ENCODE results near the gene BCR.

Gene BCR

DNA sequence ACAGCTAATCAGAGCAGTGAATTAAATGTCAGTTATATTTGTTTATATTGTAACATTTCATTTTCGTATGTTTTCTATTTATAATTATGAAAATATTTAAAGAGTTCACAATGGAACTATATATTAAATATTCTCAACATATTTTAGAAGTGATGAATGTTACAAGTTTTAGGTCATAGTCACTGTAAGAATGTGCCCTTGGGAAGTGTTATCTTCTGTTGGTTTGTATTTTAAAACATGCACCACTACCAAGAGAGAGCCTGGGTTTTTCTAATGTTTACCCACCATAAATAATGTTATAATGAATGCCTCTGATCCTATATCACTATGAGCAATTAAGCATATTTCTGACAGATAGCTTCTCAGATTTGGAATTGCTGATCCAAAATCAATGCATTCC lies 171.0 kb downstream of the BCR start:
- DNase-seq (ENCODE audit: extremely low read depth, low read depth), result no peak
- no peak for TF ChIP-seq CTCF (IDR thresholded peaks at IDR 0.05; ENCODE audit: low read depth, low read length, missing control alignments)

DNA sequence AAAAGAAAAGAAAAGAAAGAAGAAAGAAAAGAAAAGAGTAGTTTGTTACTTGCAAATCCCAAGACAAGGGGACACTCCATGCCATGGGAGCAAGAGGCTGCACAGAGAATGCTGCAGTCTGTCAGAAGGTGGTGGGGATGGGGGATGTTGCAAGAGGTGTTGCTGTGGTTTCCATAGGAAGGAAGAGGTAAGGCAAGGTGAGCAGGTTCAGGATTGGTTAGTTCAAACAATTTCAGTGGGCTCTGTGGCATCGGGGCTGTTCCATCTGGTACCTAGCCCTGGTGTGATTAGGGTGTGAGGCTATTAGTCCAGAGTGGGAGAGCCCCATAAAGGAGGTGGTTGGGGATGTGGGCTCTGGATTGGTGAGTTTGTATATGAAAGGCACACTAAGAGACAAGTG lies 172.7 kb downstream of the BCR start:
- H3K4me3 ChIP-seq (replicated peaks; ENCODE audit: low read depth, low read length), result no peak overlapping the region
- DNase-seq (ENCODE audit: extremely low read depth, low read depth), result no peak
- no peak for TF ChIP-seq CTCF (IDR thresholded peaks at IDR 0.05; ENCODE audit: low read depth, low read length, missing control alignments)

More for the DNA sequence above, 171.0 kb downstream of the BCR start:
- H3K4me3 ChIP-seq (replicated peaks; ENCODE audit: low read depth, low read length), result no peak overlapping the region

GRCh38 chr22:23353696-23354095 lies 173.4 kb downstream of the BCR start:
- TF ChIP-seq CTCF (IDR thresholded peaks at IDR 0.05; ENCODE audit: low read depth, low read length, missing control alignments), result no peak
- DNase-seq (ENCODE audit: extremely low read depth, low read depth), result no peak
- H3K4me3 ChIP-seq (replicated peaks; ENCODE audit: low read depth, low read length), result no peak overlapping the region

GRCh38 chr22:23356094-23356493 lies 175.8 kb downstream of the BCR start:
- no peak for TF ChIP-seq CTCF (IDR thresholded peaks at IDR 0.05; ENCODE audit: low read depth, low read length, missing control alignments)
- no peak for DNase-seq (ENCODE audit: extremely low read depth, low read depth)
- H3K4me3 ChIP-seq (replicated peaks; ENCODE audit: low read depth, low read length), result no peak overlapping the region

DNA sequence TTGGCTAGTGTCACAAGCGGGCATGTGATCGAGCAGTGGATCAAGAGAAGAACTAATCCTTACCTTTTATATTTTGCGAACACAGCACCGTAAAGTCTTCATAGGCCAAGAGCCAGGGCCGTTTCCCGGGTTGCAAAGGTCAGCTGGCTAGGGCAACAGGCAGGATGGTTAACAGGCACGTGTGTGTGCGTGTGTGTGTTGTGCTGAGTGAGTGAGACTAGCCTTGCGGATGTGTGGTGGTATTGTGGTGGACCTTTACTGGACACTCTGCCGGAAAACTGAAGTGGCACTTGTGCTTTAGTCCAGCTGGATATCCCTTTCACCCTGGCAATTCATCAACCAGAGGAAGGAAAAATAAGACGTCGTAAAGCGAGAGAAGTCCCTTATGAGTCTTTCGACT lies 176.7 kb downstream of the BCR start:
- TF ChIP-seq CTCF (IDR thresholded peaks at IDR 0.05; ENCODE audit: low read depth, low read length, missing control alignments), result no peak
- DNase-seq (ENCODE audit: extremely low read depth, low read depth), result no peak
- H3K4me3 ChIP-seq (replicated peaks; ENCODE audit: low read depth, low read length), result no peak overlapping the region

DNA sequence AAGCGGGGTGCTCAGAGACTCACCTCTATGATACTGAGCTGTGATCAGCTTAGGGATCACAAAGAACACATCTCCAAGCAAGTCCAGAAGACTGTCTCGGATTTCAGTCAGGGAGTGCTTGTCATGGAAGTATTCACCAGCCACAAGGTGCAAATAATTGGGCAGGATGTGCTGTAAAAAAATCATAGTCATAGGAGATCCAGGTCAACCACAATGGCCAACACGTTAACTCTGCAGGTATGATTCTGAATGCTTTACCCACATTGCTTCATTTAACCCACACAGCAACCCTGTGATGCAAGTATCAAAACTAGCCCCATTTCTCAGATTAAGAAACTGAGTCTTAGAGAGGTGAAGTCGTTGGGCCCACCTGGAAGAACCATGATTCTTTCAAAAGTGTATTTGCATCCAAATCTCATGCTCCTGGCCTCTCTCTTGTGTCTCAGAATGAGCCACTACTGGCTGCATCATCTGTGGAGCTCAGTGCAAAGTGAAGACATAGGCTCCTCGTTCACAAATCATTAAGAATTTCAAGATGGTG lies 179.3 kb downstream of the BCR start:
- TF ChIP-seq CTCF (IDR thresholded peaks at IDR 0.05; ENCODE audit: low read depth, low read length, missing control alignments), result no peak
- H3K4me3 ChIP-seq (replicated peaks; ENCODE audit: low read depth, low read length), result no peak overlapping the region
- DNase-seq (ENCODE audit: extremely low read depth, low read depth), result no peak

GRCh38 chr22:23361676-23362075 lies 181.4 kb downstream of the BCR start:
- no peak for DNase-seq (ENCODE audit: extremely low read depth, low read depth)
- no peak for TF ChIP-seq CTCF (IDR thresholded peaks at IDR 0.05; ENCODE audit: low read depth, low read length, missing control alignments)
- H3K4me3 ChIP-seq (replicated peaks; ENCODE audit: low read depth, low read length), result no peak overlapping the region

All from HFF-Myc (cell line).